NCI-H345 (cell line): ENCODE measurements around the gene OR2T8.
"Not testable (repeated sequence)": the region's sequence is repeated elsewhere in the genome, so short reads cannot be mapped to it uniquely, and the experiment has no call there.

ENCODE experiments used
- DNase-seq: peaks from one replicate; lab custom pipeline; 2025; lab: John Stamatoyannopoulos, UW

OR2T8 gene

DNA sequence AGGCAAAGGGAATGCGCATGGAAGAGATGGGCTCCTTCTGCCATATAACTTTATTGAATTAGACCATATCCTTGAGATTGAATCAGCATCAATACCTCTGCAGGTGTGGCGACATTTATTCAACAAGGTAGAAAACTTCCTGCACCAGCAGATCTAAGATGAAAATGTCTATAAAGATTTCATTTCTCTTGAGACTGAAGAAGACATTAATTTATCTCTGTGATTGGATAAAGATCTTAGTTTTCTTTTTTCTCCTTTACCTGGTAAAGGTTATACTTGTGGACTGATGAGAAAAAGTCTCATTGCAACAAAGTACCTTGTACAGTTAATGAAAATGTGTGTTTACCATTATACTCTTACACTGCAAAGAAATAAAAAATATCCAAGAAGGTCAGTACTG, at the start of gene OR2T8:
TSS of gene OR2T8 (plus strand) at position 301 of the 400 bp plus-strand sequence. CDS start 766 bp downstream, outside the sequence.
- DNase-seq, result no peak

DNA sequence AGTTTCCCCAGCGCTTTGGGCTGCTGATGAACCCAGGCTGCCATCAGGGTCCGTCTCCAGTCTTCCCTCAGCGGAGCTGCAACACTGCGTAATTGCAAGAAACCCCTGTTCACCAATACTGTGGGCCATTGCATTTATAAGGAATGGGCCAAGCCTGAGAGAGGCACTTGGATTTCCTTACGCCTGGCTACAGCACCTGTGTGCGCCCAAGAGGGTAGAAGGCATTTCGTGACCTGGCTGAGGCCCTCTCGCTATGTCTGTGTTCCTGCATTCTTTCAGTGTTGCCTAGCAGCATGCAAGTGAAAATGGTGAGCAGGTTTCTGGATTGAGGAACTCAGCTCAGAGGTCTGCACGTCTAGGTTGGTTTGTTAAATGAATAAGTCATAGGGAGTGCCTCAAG, 36.7 kb upstream of the OR2T8 start:
- DNase-seq, result no peak

GRCh38 chr1:247884797-247885413, 35.1 kb upstream of the OR2T8 start:
- DNase-seq, result no peak

- no peak for DNase-seq
Observed at GRCh38 chr1:247895163-247895637, 24.9 kb upstream of the OR2T8 start, which contains the start of gene OR2W3. TSS of gene OR2W3 (plus strand) at chr1:247895587. CDS start at chr1:247895587, 0 bp downstream.

DNA sequence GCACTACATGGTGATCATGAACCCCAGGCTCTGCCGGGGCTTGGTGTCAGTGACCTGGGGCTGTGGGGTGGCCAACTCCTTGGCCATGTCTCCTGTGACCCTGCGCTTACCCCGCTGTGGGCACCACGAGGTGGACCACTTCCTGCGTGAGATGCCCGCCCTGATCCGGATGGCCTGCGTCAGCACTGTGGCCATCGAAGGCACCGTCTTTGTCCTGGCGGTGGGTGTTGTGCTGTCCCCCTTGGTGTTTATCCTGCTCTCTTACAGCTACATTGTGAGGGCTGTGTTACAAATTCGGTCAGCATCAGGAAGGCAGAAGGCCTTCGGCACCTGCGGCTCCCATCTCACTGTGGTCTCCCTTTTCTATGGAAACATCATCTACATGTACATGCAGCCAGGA, 24.1 kb upstream of the OR2T8 start:
- DNase-seq, result no peak

DNA sequence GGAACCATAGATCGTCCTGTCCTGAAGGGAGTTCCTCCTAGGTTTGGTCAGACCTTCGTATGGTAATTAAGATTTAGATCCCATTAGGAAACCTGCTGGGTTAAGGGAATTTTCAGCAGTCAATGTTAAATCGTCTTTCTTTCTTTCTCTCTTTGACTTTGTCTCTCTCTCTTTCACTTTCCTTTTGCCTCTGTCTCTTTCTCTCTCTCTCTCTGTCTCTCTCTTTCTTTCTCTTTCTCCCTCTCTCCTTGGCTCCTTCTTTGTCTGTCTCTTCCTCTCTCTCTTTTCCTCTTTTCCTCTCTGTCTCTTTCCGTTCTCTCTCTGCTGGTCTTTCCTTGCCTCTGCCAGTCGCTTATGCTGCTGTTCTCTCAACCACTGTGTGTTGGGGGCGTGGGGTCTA, 15.9 kb upstream of the OR2T8 start:
- DNase-seq, result no peak

GRCh38 chr1:247905181-247905580, 14.9 kb upstream of the OR2T8 start:
- DNase-seq, result no peak

- no peak for DNase-seq
Observed at GRCh38 chr1:247905910-247906503, 14.0 kb upstream of the OR2T8 start.

DNA sequence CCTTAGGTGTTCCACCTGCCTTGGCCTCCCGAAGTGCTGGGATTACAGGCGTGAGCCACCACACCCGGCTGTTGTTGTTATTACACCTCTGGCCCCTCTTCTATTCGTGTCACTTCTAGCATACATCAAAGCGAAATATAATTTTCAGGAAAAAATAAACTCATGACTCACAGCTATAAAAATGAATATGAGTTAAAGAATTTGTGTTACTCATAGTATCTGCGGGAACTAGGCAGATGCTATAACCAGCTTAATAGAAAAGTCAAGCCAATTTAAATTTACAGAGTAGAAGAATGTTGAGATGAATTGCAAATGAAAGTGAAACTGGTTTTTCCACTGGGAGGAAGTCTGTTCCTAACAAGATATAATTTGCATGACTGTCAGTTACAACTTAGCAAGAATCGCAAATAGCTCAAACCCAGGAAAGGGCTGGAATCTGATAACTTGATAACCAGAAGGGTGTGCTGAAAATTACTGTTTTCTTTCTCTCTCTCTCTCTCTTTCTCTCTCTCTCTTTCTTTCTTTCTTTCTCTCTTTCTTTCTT, 13.5 kb upstream of the OR2T8 start:
- DNase-seq, result no peak

GRCh38 chr1:247908766-247909165, 11.3 kb upstream of the OR2T8 start:
- DNase-seq, result no peak

- no peak for DNase-seq
Observed at GRCh38 chr1:247913786-247914185, 6.3 kb upstream of the OR2T8 start.

DNA sequence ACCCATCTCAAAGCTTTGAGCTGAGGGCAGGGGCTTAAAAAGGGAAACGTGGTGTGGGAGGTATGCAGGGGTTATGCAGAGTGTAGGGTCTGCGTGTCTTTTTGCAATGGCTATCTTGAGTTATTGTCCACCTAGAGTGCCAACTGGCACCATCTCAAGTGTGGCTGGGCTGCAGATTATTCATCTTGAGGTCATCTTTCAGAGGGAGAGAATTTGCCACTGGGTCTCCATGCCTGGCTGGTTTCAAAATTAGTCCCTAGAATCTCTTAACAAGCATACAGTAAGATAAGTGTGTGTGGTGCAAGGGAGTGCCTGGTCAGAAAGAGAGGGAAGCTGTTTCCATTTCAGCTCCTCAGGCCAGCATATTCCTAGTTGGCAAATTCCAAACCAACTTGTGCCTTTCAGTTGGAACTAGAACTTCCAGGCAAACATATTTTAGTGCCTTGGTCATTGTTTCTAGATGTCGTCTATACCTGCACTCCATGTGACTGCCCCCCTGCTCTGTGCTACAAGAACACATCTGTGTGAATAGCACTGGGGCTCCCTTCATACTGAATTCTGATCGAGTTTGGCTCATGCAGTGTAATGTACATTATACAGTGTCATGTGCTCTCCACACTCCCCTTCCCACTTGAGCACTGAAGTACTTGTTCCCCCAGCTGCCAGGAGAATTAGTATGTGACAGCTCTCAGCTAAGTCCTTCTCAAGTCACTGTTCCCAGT, 5.0 kb upstream of the OR2T8 start:
- DNase-seq, result no peak

GRCh38 chr1:247923941-247924340, 3.9 kb downstream of the OR2T8 start:
- DNase-seq, result no peak

DNA sequence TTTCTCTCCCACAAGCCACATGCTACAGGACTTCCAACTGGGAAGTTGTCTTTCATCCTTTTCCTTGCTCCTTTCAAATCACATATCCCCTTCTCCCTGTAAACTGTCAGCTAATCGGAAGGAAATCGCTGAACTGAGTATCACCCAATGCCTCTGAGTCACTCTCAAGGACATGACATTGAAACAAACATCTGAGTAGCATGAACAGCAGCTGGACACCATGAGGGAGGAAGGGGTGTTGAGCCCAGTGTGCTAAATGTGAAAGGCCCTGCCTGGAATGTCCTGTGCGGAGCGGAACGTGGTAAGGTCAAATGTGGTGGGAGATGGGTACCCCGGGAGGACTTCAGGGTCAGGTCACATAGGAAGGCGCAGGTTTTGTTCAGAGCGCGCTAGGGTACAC, 4.8 kb downstream of the OR2T8 start, which contains the start of gene OR2AJ1:
TSS of gene OR2AJ1 (plus strand) at position 22 of the 400 bp plus-strand sequence. CDS start 8,880 bp downstream, outside the sequence.
- no peak for DNase-seq

DNA sequence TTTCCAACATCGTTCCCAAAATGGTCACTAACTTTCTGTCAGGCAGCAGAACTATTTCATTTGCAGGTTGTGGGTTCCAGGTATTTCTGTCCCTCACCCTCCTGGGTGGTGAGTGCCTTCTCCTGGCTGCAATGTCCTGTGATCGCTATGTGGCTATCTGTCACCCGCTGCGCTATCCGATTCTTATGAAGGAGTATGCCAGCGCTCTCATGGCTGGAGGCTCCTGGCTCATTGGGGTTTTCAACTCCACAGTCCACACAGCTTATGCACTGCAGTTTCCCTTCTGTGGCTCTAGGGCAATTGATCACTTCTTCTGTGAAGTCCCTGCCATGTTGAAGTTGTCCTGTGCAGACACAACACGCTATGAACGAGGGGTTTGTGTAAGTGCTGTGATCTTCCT, 13.9 kb downstream of the OR2T8 start:
- no peak for DNase-seq

DNA sequence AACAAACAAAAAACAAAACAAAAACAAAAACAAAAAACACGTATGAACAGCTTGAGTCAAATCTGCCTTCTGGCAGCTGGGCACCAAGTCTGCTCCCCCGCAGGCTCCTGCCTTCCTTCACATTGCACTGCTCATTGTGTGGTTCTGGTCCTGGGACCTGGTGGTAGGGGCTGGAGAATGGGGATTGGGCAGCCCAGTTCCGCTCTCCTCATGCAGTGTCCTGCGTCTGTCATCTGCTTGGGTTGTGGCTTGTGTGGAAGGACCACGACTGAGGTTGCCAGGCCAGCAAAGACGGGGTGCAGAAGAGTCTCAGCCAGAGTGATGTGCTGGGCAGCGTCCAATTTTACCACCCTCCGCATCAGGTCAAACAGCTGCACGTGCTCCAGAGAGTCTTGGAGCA, 15.7 kb downstream of the OR2T8 start:
- no peak for DNase-seq

GRCh38 chr1:247936415-247936814, 16.4 kb downstream of the OR2T8 start:
- DNase-seq, result no peak

DNA sequence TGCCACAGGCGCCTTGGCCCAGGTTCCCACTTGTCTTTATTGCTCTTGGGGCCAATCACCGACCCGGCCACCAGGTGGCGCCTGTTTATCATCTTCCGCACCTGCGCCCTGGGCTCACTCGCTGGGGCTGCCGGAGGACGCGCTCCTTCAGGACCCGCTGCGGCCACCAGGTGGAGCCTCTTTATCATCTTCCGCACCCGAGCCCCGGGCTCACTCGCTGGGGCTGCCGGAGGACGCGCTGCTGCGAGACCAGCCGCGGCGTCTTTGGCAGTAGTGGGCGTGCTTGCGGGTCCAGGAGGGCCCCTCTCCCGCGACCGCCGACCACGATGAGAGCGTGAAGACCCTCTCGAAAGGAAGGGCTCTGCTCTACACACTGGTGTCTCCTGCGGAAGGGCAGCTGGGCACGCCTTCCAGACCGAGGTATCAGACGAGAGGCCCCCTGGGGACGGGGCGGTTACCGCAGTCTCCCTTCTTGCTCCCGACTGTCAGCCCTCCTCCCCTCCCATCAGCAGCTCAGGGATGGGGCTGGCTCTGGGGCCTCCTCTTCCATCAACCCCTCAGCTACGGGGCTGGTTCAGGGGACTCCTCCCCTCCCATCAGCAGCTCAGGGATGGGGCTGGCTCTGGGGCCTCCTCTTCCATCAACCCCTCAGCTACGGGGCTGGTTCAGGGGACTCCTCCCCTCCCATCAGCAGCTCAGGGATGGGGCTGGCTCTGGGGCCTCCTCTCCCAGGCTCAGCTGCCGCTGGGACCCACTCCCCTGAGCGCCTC, 17.1 kb downstream of the OR2T8 start:
- not testable (repeated sequence) for DNase-seq

- no peak for DNase-seq
Observed at GRCh38 chr1:247942624-247943023, 22.6 kb downstream of the OR2T8 start.

DNA sequence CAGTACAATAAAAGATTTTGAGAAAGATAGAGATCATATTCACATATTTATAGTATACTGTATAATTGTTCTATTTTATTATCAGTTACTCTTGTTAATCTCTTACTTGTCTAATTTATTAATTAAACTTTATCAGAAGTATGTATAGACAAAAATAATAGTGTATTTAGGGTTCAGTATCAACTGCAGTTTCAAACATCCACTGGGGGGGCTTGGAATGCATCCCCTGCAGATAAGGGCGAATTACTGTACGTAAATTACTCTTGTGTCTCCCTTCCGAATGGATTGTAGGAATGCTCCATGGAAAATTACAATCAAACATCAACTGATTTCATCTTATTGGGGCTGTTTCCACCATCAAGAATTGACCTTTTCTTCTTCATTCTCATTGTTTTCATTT, 28.5 kb downstream of the OR2T8 start, which contains the start of gene OR2L8:
TSS of gene OR2L8 (plus strand) at position 301 of the 400 bp plus-strand sequence. CDS start at position 301, 0 bp downstream.
- DNase-seq, result no peak

DNA sequence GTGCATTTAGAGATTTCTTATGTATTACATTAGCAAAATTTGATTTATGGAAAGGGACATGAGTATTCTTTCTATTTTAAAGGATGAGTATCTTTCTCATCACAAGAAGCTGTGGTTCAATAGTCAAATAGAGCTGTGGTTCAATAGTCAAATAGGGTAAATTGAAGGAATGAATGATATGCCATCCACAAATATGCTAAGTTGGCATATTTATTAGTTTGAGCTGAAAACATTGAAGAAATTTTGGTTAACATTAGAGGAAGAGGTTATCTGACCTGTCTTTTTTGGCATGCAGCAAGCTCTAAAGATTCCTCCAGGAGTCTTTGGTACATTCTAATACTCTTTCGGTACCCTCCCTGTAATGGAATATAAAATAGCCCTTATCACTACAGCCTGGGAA, 33.4 kb downstream of the OR2T8 start:
- DNase-seq, result no peak

GRCh38 chr1:247961791-247962190, 41.7 kb downstream of the OR2T8 start:
- DNase-seq, result no peak
